Neural cell (in vitro differentiated cells): ENCODE measurements around the gene CFAP45. TPM values are rescaled to one million over a fixed set of nuclear protein-coding genes. Genes with fewer than 3 reads are reported as not detected.

Experiments used
- H2AFZ ChIP-seq: fragments of 200-600, 300-800 bp; sonication (generic), shearing (Covaris generic); 2 replicates; pipeline ENCODE4 v1.6.0; 2014; ENCODE audit warnings: low read depth, mild to moderate bottlenecking, antibody characterized with exemption, low read length, moderate library complexity
- H3F3A ChIP-seq: fragments of 200-600 bp; shearing (Covaris generic); 2 replicates; pipeline ENCODE4 v1.6.1; 2016; ENCODE audit warnings: mild to moderate bottlenecking, moderate library complexity, mixed read lengths, antibody characterized with exemption, low read length; ENCODE audit not compliant: insufficient read depth, poor library complexity, severe bottlenecking
- H3K27ac ChIP-seq: fragments of 200-600, 300-800 bp; sonication (generic), shearing (Covaris generic); 2 replicates; pipeline ENCODE4 v1.5.1; 2014; ENCODE audit warnings: mild to moderate bottlenecking, low read length, moderate library complexity
- H3K27me3 ChIP-seq: fragments of 300-800, 200-600 bp; sonication (generic), shearing (Covaris generic); 2 replicates; pipeline ENCODE4 v1.6.0; 2014; ENCODE audit warnings: mild to moderate bottlenecking, low read depth, low read length, moderate library complexity; ENCODE audit not compliant: insufficient read depth
- H3K36me3 ChIP-seq: fragments of 300-800, 200-600 bp; sonication (generic), shearing (Covaris generic); 2 replicates; pipeline ENCODE4 v1.5.1; 2014; ENCODE audit warnings: mild to moderate bottlenecking, antibody characterized with exemption, low read length, moderate library complexity; ENCODE audit not compliant: insufficient read depth
- H3K4me2 ChIP-seq: fragments of 300-800, 200-600 bp; sonication (generic), shearing (Covaris generic); 2 replicates; pipeline ENCODE4 v1.6.0; 2014; ENCODE audit warnings: mild to moderate bottlenecking, low read length
- H3K4me3 ChIP-seq: fragments of 300-800, 200-600 bp; sonication (generic), shearing (Covaris generic); 2 replicates; pipeline ENCODE4 v1.5.1; 2014; ENCODE audit warnings: mild to moderate bottlenecking, low read length, moderate library complexity
- H3K79me2 ChIP-seq: fragments of 200-600 bp; shearing (Covaris generic); replicated peaks from 2 replicates; pipeline ENCODE4 v1.6.0; 2014; ENCODE audit warnings: mild to moderate bottlenecking, low read length, moderate library complexity; ENCODE audit not compliant: insufficient read depth
- H3K9ac ChIP-seq: fragments of 300-800, 200-600 bp; sonication (generic), shearing (Covaris generic); 2 replicates; pipeline ENCODE4 v1.6.1; 2016; ENCODE audit warnings: mild to moderate bottlenecking, low read length, mixed read lengths
- H3K9me2 ChIP-seq: fragments of 200-600 bp; shearing (Covaris generic); 2 replicates; pipeline ENCODE4 v1.6.1; 2016; ENCODE audit warnings: mild to moderate bottlenecking, low read length, mixed read lengths; ENCODE audit not compliant: insufficient read depth
- H3K9me3 ChIP-seq: fragments of 200-600, 300-800 bp; sonication (generic), shearing (Covaris generic); 2 replicates; pipeline ENCODE4 v1.6.1; 2016; ENCODE audit warnings: mild to moderate bottlenecking, mixed run types, low read length, moderate library complexity, mixed read lengths
- H4K20me1 ChIP-seq: fragments of 200-600 bp; shearing (Covaris generic); 2 replicates; pipeline ENCODE4 v1.6.1; 2016; ENCODE audit warnings: mild to moderate bottlenecking, mixed run types; ENCODE audit not compliant: insufficient read depth
- EP300 ChIP-seq: fragments of 450-650 bp; conservative IDR thresholded peaks from 2 replicates; pipeline ENCODE4 v1.6.1; 2014; ENCODE audit warnings: antibody characterized with exemption, mild to moderate bottlenecking, moderate library complexity; ENCODE audit not compliant: poor library complexity, severe bottlenecking
- EZH2 ChIP-seq: fragments of 200-600, 300-800 bp; shearing (Covaris generic), sonication (generic); IDR thresholded peaks from 2 replicates; pipeline ENCODE4 v1.6.1; 2014; ENCODE audit warnings: antibody characterized with exemption, low read length, borderline replicate concordance, mild to moderate bottlenecking; ENCODE audit not compliant: insufficient read depth, poor library complexity, severe bottlenecking
- MXI1 ChIP-seq: fragments of 450-650 bp; conservative IDR thresholded peaks from 2 replicates; pipeline ENCODE4 v1.6.1; 2014; ENCODE audit warnings: antibody characterized with exemption, mild to moderate bottlenecking; ENCODE audit not compliant: poor library complexity, severe bottlenecking
- POLR2AphosphoS5 ChIP-seq: IDR thresholded peaks from 2 replicates; pipeline ENCODE4 v1.6.1; 2012
- RAD21 ChIP-seq: fragments of 450-650 bp; conservative IDR thresholded peaks from 2 replicates; pipeline ENCODE4 v1.6.1; 2014; ENCODE audit warnings: antibody characterized with exemption, mild to moderate bottlenecking, moderate library complexity
- SMC3 ChIP-seq: fragments of 450-650 bp; conservative IDR thresholded peaks from 2 replicates; pipeline ENCODE4 v1.6.1; 2014; ENCODE audit warnings: antibody characterized with exemption, mild to moderate bottlenecking, moderate library complexity; ENCODE audit not compliant: poor library complexity
- TAF1 ChIP-seq: IDR thresholded peaks from 2 replicates; pipeline ENCODE4 v1.6.1; 2012; ENCODE audit warnings: low read depth
- polyA plus RNA-seq: library from polyadenylated mRNA; depleted of rRNA; stranded (reverse); fragments of >200 nt; gene quantifications from 2 replicates; pipeline ENCODE4 v1.2.3, GENCODE V29; 2014
- TF ChIP-seq, protein P1 (sequence below): IDR thresholded peaks from 2 replicates; pipeline ENCODE4 v1.6.1; 2012; ENCODE audit warnings: borderline replicate concordance
- TF ChIP-seq, protein P2 (sequence below): fragments of 450-650 bp; IDR thresholded peaks from 2 replicates; pipeline ENCODE4 v1.5.1; 2014; ENCODE audit warnings: antibody characterized with exemption, mild to moderate bottlenecking, moderate library complexity; ENCODE audit not compliant: poor library complexity, severe bottlenecking

The CFAP45 gene
- polyA plus RNA-seq, 1 donor from 2014 or later = 0.12 TPM

DNA sequence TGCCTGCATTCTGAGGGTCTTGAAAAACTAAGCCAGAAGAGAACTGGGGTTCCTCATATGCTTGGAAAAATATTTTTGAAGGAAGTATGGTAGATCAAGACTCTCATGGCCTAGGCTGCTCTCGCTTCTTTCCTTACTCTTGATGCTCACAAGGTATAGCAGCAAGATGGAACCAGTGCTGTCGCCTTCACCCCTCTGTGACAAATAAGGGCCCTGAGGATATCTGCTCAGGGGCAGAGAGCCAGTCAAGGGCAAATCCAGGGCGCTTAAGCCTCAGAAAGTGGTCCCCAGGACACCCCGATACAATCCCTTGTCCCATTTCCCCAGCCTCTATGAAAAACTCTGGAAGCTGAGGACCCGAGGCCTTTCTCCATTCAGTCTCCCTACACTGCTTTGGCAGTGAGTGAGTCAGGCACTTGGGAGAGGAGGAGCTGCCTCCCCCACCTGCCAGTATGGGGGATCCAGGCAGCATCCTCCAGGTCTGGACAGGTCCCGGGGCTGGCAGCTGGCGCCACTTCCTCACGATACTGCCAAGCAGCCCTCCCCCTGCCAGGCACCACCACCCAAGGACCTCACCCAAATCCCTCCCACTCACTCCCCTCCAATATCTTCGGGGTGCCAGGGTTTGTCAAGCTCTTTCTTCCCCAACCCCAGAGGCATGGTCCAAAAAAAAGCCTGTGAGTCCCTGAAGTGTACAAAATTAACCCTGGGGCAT is 44.1 kb upstream of the CFAP45 start:
- no peaks in the 10 kb centered on the region for H3F3A ChIP-seq
- H3K36me3 ChIP-seq = no peaks in the 10 kb centered on the region
- H3K9ac ChIP-seq = peak overlapping the region; percentile 61
- no peaks in the 10 kb centered on the region for H3K9me3 ChIP-seq
- H3K9me2 ChIP-seq = no peaks in the 10 kb centered on the region
- H3K27me3 ChIP-seq = no peaks in the 10 kb centered on the region
- no peak overlapping the region for H2AFZ ChIP-seq
- peak overlapping the region; percentile 59 for H3K4me2 ChIP-seq
- TF ChIP-seq, protein P1, sequence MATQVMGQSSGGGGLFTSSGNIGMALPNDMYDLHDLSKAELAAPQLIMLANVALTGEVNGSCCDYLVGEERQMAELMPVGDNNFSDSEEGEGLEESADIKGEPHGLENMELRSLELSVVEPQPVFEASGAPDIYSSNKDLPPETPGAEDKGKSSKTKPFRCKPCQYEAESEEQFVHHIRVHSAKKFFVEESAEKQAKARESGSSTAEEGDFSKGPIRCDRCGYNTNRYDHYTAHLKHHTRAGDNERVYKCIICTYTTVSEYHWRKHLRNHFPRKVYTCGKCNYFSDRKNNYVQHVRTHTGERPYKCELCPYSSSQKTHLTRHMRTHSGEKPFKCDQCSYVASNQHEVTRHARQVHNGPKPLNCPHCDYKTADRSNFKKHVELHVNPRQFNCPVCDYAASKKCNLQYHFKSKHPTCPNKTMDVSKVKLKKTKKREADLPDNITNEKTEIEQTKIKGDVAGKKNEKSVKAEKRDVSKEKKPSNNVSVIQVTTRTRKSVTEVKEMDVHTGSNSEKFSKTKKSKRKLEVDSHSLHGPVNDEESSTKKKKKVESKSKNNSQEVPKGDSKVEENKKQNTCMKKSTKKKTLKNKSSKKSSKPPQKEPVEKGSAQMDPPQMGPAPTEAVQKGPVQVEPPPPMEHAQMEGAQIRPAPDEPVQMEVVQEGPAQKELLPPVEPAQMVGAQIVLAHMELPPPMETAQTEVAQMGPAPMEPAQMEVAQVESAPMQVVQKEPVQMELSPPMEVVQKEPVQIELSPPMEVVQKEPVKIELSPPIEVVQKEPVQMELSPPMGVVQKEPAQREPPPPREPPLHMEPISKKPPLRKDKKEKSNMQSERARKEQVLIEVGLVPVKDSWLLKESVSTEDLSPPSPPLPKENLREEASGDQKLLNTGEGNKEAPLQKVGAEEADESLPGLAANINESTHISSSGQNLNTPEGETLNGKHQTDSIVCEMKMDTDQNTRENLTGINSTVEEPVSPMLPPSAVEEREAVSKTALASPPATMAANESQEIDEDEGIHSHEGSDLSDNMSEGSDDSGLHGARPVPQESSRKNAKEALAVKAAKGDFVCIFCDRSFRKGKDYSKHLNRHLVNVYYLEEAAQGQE = no peak
- TF ChIP-seq TAF1 (no peak), POLR2AphosphoS5 (no peak), SMC3 (no peak), RAD21 (no peak), MXI1 (no peak), EP300 (no peak), EZH2 (no peak)
- TF ChIP-seq, protein P2, sequence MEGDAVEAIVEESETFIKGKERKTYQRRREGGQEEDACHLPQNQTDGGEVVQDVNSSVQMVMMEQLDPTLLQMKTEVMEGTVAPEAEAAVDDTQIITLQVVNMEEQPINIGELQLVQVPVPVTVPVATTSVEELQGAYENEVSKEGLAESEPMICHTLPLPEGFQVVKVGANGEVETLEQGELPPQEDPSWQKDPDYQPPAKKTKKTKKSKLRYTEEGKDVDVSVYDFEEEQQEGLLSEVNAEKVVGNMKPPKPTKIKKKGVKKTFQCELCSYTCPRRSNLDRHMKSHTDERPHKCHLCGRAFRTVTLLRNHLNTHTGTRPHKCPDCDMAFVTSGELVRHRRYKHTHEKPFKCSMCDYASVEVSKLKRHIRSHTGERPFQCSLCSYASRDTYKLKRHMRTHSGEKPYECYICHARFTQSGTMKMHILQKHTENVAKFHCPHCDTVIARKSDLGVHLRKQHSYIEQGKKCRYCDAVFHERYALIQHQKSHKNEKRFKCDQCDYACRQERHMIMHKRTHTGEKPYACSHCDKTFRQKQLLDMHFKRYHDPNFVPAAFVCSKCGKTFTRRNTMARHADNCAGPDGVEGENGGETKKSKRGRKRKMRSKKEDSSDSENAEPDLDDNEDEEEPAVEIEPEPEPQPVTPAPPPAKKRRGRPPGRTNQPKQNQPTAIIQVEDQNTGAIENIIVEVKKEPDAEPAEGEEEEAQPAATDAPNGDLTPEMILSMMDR = no peak
- H3K79me2 ChIP-seq = peaks cover 19% of the 10 kb centered on the region
- no peak overlapping the region for H3K27ac ChIP-seq
- peak overlapping the region; percentile 72 for H3K4me3 ChIP-seq
- no peaks in the 10 kb centered on the region for H4K20me1 ChIP-seq

- Histone ChIP-seq H3K4me2 (no peak overlapping the region), H3K36me3 (no peaks in the 10 kb centered on the region), H3K79me2 (peaks cover 19% of the 10 kb centered on the region), H3K4me3 (no peak overlapping the region), H3K27me3 (no peaks in the 10 kb centered on the region), H4K20me1 (no peaks in the 10 kb centered on the region), H3K9ac (no peak overlapping the region), H2AFZ (no peak overlapping the region), H3K9me2 (no peaks in the 10 kb centered on the region), H3F3A (no peaks in the 10 kb centered on the region), H3K27ac (no peak overlapping the region), H3K9me3 (no peaks in the 10 kb centered on the region)
- no peak for TF ChIP-seq POLR2AphosphoS5
- TF ChIP-seq TAF1 = no peak
- no peak for TF ChIP-seq SMC3
- TF ChIP-seq RAD21 = no peak
- no peak for TF ChIP-seq EZH2
- TF ChIP-seq, protein P1 = no peak
Measured at GRCh38 chr1:159943278-159943640, 43.3 kb upstream of the CFAP45 start.
